HCT116 (cell line): ENCODE data around the gene SPAG8. TPM values are rescaled to one million over a fixed set of nuclear protein-coding genes. Genes with fewer than 3 reads are reported as not detected.

Source experiments
- ATAC-seq: fragments of 200-7000 bp; cut with Tn5 transposase; 2 replicates; pipeline ENCODE4 v1.9.1; 2020; ENCODE audit warnings: mild to moderate bottlenecking, moderate library complexity
- BruUV-seq: library from RNA; stranded (reverse); fragments of 400-500 nt; replicated peaks from 2 replicates; lab custom pipeline; 2021; lab: Mats Ljungman, UMichigan
- CTCF ChIA-PET: fragments of 300-600 bp; sonication (Branson Sonifier 250); formaldehyde crosslinking; loops from one replicate; lab custom pipeline; 2021; ENCODE audit warnings: antibody characterized with exemption; lab: Charles Lee
- POLR2A ChIA-PET: fragments of 300-600, 350-600 bp; sonication (Branson Sonifier 250); formaldehyde crosslinking; loops from one replicate; lab custom pipeline; 2021; ENCODE audit warnings: antibody characterized with exemption; lab: Charles Lee
- RAD21 ChIA-PET, 2 experiments: fragments of 300-600 bp; sonication (Branson Sonifier 250); formaldehyde crosslinking; loops; one replicate each; lab custom pipeline; 2023; ENCODE audit warnings: low total read pairs in 2 of 2; ENCODE audit not compliant: uncharacterized antibody in 2 of 2, unreplicated experiment in 2 of 2, low non-redundant PET in 1 of 2; lab: Charles Lee
- DNase-seq: peaks from one replicate; pipeline ENCODE4 v3.0.0-alpha.2; 2010; ENCODE audit warnings: low read depth, low spot score
- H2AFZ ChIP-seq: fragments of 200-600 bp; shearing (Covaris generic), sonication (generic); 2 replicates; pipeline ENCODE4 v1.6.1; 2017; ENCODE audit warnings: low read depth, mixed run types, mixed read lengths, antibody characterized with exemption, low read length; ENCODE audit not compliant: poor library complexity, severe bottlenecking
- H3K27ac ChIP-seq: 2 replicates; pipeline ENCODE4 v1.5.1; 2012; ENCODE audit warnings: low read depth, low read length
- H3K27me3 ChIP-seq: fragments of 200-600 bp; sonication (generic); 2 replicates; pipeline ENCODE4 v1.6.1; 2016; ENCODE audit warnings: mixed run types, low read length, mixed read lengths; ENCODE audit not compliant: insufficient read depth
- H3K36me3 ChIP-seq, 2 experiments: fragments of 200-500 bp in 1 of 2; fragments of 200-600 bp in 1 of 2; sonication (Bioruptor generic) in 1 of 2; sonication (generic) in 1 of 2; 2 replicates each; pipeline versions ENCODE4 v1.5.1 to v1.6.1; 2014 to 2016; ENCODE audit warnings: low read length in 2 of 2, inconsistent platforms in 1 of 2, mixed read lengths in 1 of 2, mixed run types in 1 of 2; ENCODE audit not compliant: insufficient read depth in 2 of 2, control insufficient read depth in 1 of 2
- H3K4me1 ChIP-seq, 2 experiments: fragments of 200-600 bp in 1 of 2; sonication (generic) in 1 of 2; 2 replicates each; pipeline versions ENCODE4 v1.5.1 to v1.6.1; 2012 to 2017; ENCODE audit warnings: low read length in 2 of 2, inconsistent platforms in 1 of 2, mild to moderate bottlenecking in 1 of 2, mixed read lengths in 1 of 2, mixed run types in 1 of 2, moderate library complexity in 1 of 2; ENCODE audit not compliant: insufficient read depth in 2 of 2, control insufficient read depth in 1 of 2
- H3K4me2 ChIP-seq: fragments of 200-600 bp; sonication (generic); 2 replicates; pipeline ENCODE4 v1.6.1; 2017; ENCODE audit warnings: mixed run types, low read length, mixed read lengths
- H3K4me3 ChIP-seq, 2 experiments: fragments of 200-600 bp in 1 of 2; sonication (generic) in 1 of 2; replicated peaks in 1 of 2; 2 replicates each; pipeline ENCODE4 v1.5.1; 2011 to 2016; ENCODE audit warnings: low read length in 2 of 2, control low read depth in 1 of 2, low read depth in 1 of 2, mild to moderate bottlenecking in 1 of 2, mixed read lengths in 1 of 2, mixed run types in 1 of 2
- H3K79me2 ChIP-seq: fragments of 200-600 bp; sonication (generic); 2 replicates; pipeline ENCODE4 v1.6.1; 2017; ENCODE audit warnings: mild to moderate bottlenecking, mixed run types, low read length, moderate library complexity, mixed read lengths; ENCODE audit not compliant: insufficient read depth
- H3K9ac ChIP-seq: fragments of 200-600 bp; sonication (generic); 2 replicates; pipeline ENCODE4 v1.6.1; 2016; ENCODE audit warnings: low read length, mixed read lengths
- H3K9me2 ChIP-seq: fragments of 200-600 bp; sonication (generic), shearing (Covaris generic); 2 replicates; pipeline ENCODE4 v1.6.1; 2017; ENCODE audit warnings: mixed run types, mild to moderate bottlenecking, moderate library complexity; ENCODE audit not compliant: insufficient read depth
- H3K9me3 ChIP-seq, 2 experiments: fragments of 200-500 bp in 1 of 2; fragments of 200-600 bp in 1 of 2; sonication (Bioruptor generic) in 1 of 2; sonication (generic) in 1 of 2; 2 replicates each; pipeline ENCODE4 v1.6.1; 2014 to 2017; ENCODE audit warnings: low read length in 2 of 2, mixed read lengths in 2 of 2, inconsistent platforms in 1 of 2, low read depth in 1 of 2, mild to moderate bottlenecking in 1 of 2, mixed run types in 1 of 2, moderate library complexity in 1 of 2; ENCODE audit not compliant: control insufficient read depth in 1 of 2, insufficient read depth in 1 of 2
- H4K20me1 ChIP-seq: fragments of 200-600 bp; sonication (generic), shearing (Covaris generic); 2 replicates; pipeline ENCODE4 v1.6.1; 2017; ENCODE audit warnings: mixed run types, mild to moderate bottlenecking, moderate library complexity; ENCODE audit not compliant: insufficient read depth
- CEBPB ChIP-seq: IDR thresholded peaks from 2 replicates; pipeline ENCODE4 v1.6.1; 2012; ENCODE audit warnings: low read depth
- EGR1 ChIP-seq: IDR thresholded peaks from 2 replicates; pipeline ENCODE4 v1.6.1; 2012; ENCODE audit warnings: low read depth
- EZH2 ChIP-seq: fragments of 200-600 bp; sonication (generic); IDR thresholded peaks from 2 replicates; pipeline ENCODE4 v1.6.1; 2017; ENCODE audit warnings: antibody characterized with exemption, mixed run types
- EZH2phosphoT487 ChIP-seq: fragments of 200-600 bp; IDR thresholded peaks from 2 replicates; pipeline ENCODE4 v1.6.1; 2018; ENCODE audit warnings: antibody characterized with exemption, borderline replicate concordance
- JUND ChIP-seq: IDR thresholded peaks from 2 replicates; pipeline ENCODE4 v1.6.1; 2012
- MAX ChIP-seq: IDR thresholded peaks from 2 replicates; pipeline ENCODE4 v1.6.1; 2012
- POLR2A ChIP-seq: IDR thresholded peaks from 2 replicates; pipeline ENCODE4 v1.7.0; 2011; ENCODE audit warnings: borderline replicate concordance; ENCODE audit not compliant: insufficient read depth, insufficient read length; ENCODE audit errors: extremely low read depth
- POLR2AphosphoS5 ChIP-seq: IDR thresholded peaks from 2 replicates; pipeline ENCODE4 v1.6.1; 2011; ENCODE audit warnings: mild to moderate bottlenecking, low read depth, low read length, moderate library complexity
- REST ChIP-seq: IDR thresholded peaks from 2 replicates; pipeline ENCODE4 v1.6.1; 2012; ENCODE audit warnings: low read depth
- SIN3A ChIP-seq: IDR thresholded peaks from 2 replicates; pipeline ENCODE4 v1.6.1; 2012; ENCODE audit warnings: low read depth
- SP1 ChIP-seq: IDR thresholded peaks from 2 replicates; pipeline ENCODE4 v1.6.1; 2012; ENCODE audit warnings: low read depth
- TCF7L2 ChIP-seq: IDR thresholded peaks from 2 replicates; pipeline ENCODE4 v1.7.0; 2011; ENCODE audit warnings: borderline replicate concordance, inconsistent platforms; ENCODE audit not compliant: insufficient read depth, insufficient read length; ENCODE audit errors: extremely low read depth
- YY1 ChIP-seq: IDR thresholded peaks from 2 replicates; pipeline ENCODE4 v1.6.1; 2011; ENCODE audit warnings: low read length, low read depth, moderate library complexity, mild to moderate bottlenecking; ENCODE audit not compliant: insufficient replicate concordance; ENCODE audit errors: extremely low read depth
- ZBTB33 ChIP-seq: IDR thresholded peaks from 2 replicates; pipeline ENCODE4 v1.6.1; 2011; ENCODE audit warnings: mild to moderate bottlenecking, low read length, moderate library complexity; ENCODE audit not compliant: insufficient replicate concordance; ENCODE audit errors: extremely low read depth
- ZNF274 ChIP-seq: fragments of 200-500 bp; sonication (Bioruptor generic); IDR thresholded peaks from 2 replicates; pipeline ENCODE4 v1.6.1; 2014; ENCODE audit warnings: mild to moderate bottlenecking, low read depth, low read length, inconsistent platforms
- intact Hi-C: fragments of 100-400 bp; cut with micrococcal nuclease; formaldehyde crosslinking; loops from 2 replicates; pipeline ENCODE4 v1.10.0; 2022
- total RNA-seq: library from RNA; stranded (reverse); gene quantifications from one replicate; pipeline ENCODE4 v1.2.1, GENCODE V29; 2021; ENCODE audit not compliant: unreplicated experiment

Gene SPAG8
- total RNA-seq, 1 experiment from 2014 or later: 0.39 TPM

GRCh38 chr9:35789541-35789940 is 22.5 kb downstream of the SPAG8 start:
- no peak overlapping the region for H3K4me2 ChIP-seq
- ChIA-PET RAD21 (interaction anchor here (1.3 kb wide), 2 partner anchors 37 to 93 kb away, joined by 3 to 8 read pairs; no protein-coding TSS in a partner anchor), CTCF (interaction anchor here (0.8 to 3.7 kb wide), 16 partner anchors 7 to 234 kb away, joined by 3 to 46 read pairs (median 6); partner anchors contain the start of genes HINT2 and SPAG8), POLR2A (no interaction called here)
- H3K9ac ChIP-seq: no peak overlapping the region
- BruUV-seq: no TSS peak
- H3K4me1 ChIP-seq: no peaks in the 10 kb centered on the region
- intact Hi-C loops: no loop called here
- H3K27me3 ChIP-seq: no peaks in the 10 kb centered on the region
- H4K20me1 ChIP-seq: no peaks in the 10 kb centered on the region
- no peak overlapping the region for H3K4me3 ChIP-seq
- TF ChIP-seq TCF7L2: no peak
- TF ChIP-seq ZBTB33: no peak
- TF ChIP-seq SIN3A: no peak
- no peak for TF ChIP-seq YY1
- TF ChIP-seq POLR2A: no peak
- TF ChIP-seq MAX: no peak
- TF ChIP-seq EZH2: no peak
- no peak for TF ChIP-seq ZNF274
- TF ChIP-seq POLR2AphosphoS5: no peak
- no peak for TF ChIP-seq JUND
- no peak for TF ChIP-seq EGR1
- TF ChIP-seq CEBPB: no peak
- no peak for TF ChIP-seq SP1
- no peak for TF ChIP-seq EZH2phosphoT487
- no peak for TF ChIP-seq REST
- no peak overlapping the region for H2AFZ ChIP-seq
- H3K27ac ChIP-seq: no peak overlapping the region
- 0 out of 4 replicates have a peak, but pooled peaks cover 0 to 4% of the 10 kb centered on the region in 2 experiments for H3K36me3 ChIP-seq
- ATAC-seq (no peak), DNase-seq (no peak)
- H3K79me2 ChIP-seq: no peaks in the 10 kb centered on the region
- H3K9me3 ChIP-seq: no peaks in the 10 kb centered on the region
- no peaks in the 10 kb centered on the region for H3K9me2 ChIP-seq
